ENCODE measurements around the gene INPP4B. TPM values are rescaled to one million over a fixed set of nuclear protein-coding genes. Genes with fewer than 3 reads are reported as not detected.
"Not testable (repeated sequence)": the region's sequence is repeated elsewhere in the genome, so short reads cannot be mapped to it uniquely, and the experiment has no call there.

The INPP4B gene
- total RNA-seq, 1 experiment from 2014 or later: 28.3 TPM

GRCh38 chr4:142539796-142540482, 306.2 kb downstream of the INPP4B start:
- in situ Hi-C loops (cut with HindIII; ENCODE audit: low pct_unique_long_range_greater_than_20kb, low sequenced_read_pairs): no loop called here
- no peak for DNase-seq (ENCODE audit: low read depth)

- no peak for DNase-seq (ENCODE audit: low read depth)
- in situ Hi-C loops (cut with HindIII; ENCODE audit: low pct_unique_long_range_greater_than_20kb, low sequenced_read_pairs): no loop called here
Measured at GRCh38 chr4:142535009-142535408, 311.1 kb downstream of the INPP4B start.

- in situ Hi-C loops (cut with HindIII; ENCODE audit: low pct_unique_long_range_greater_than_20kb, low sequenced_read_pairs): no loop called here
- DNase-seq (ENCODE audit: low read depth): no peak
Measured at GRCh38 chr4:142532054-142532453, 314.0 kb downstream of the INPP4B start.

GRCh38 chr4:142530728-142531127, 315.4 kb downstream of the INPP4B start:
- in situ Hi-C loops (cut with HindIII; ENCODE audit: low pct_unique_long_range_greater_than_20kb, low sequenced_read_pairs): no loop called here
- DNase-seq (ENCODE audit: low read depth): no peak

- in situ Hi-C loops (cut with HindIII; ENCODE audit: low pct_unique_long_range_greater_than_20kb, low sequenced_read_pairs): no loop called here
- no peak for DNase-seq (ENCODE audit: low read depth)
Measured at GRCh38 chr4:142528433-142528832, 317.7 kb downstream of the INPP4B start.

- DNase-seq (ENCODE audit: low read depth): no peak
- in situ Hi-C loops (cut with HindIII; ENCODE audit: low pct_unique_long_range_greater_than_20kb, low sequenced_read_pairs): no loop called here
Measured at GRCh38 chr4:142523111-142523510, 323.0 kb downstream of the INPP4B start.

GRCh38 chr4:142519342-142519741, 326.8 kb downstream of the INPP4B start:
- in situ Hi-C loops (cut with HindIII; ENCODE audit: low pct_unique_long_range_greater_than_20kb, low sequenced_read_pairs): no loop called here
- no peak for DNase-seq (ENCODE audit: low read depth)

GRCh38 chr4:142516686-142517526, 329.2 kb downstream of the INPP4B start:
- in situ Hi-C loops (cut with HindIII; ENCODE audit: low pct_unique_long_range_greater_than_20kb, low sequenced_read_pairs): no loop called here
- peak; percentile 76 for DNase-seq (ENCODE audit: low read depth)

GRCh38 chr4:142512161-142512560, 333.9 kb downstream of the INPP4B start:
- no peak for DNase-seq (ENCODE audit: low read depth)
- in situ Hi-C loops (cut with HindIII; ENCODE audit: low pct_unique_long_range_greater_than_20kb, low sequenced_read_pairs): no loop called here

GRCh38 chr4:142509881-142510280, 336.2 kb downstream of the INPP4B start:
- in situ Hi-C loops (cut with HindIII; ENCODE audit: low pct_unique_long_range_greater_than_20kb, low sequenced_read_pairs): no loop called here

GRCh38 chr4:142509381-142509780, 336.7 kb downstream of the INPP4B start:
- in situ Hi-C loops (cut with HindIII; ENCODE audit: low pct_unique_long_range_greater_than_20kb, low sequenced_read_pairs); DNase-seq (ENCODE audit: low read depth): not testable (repeated sequence)

More at GRCh38 chr4:142509881-142510280, 336.2 kb downstream of the INPP4B start:
- DNase-seq (ENCODE audit: low read depth): no peak

- in situ Hi-C loops (cut with HindIII; ENCODE audit: low pct_unique_long_range_greater_than_20kb, low sequenced_read_pairs): no loop called here
- no peak for DNase-seq (ENCODE audit: low read depth)
Measured at GRCh38 chr4:142500966-142501365, 345.1 kb downstream of the INPP4B start.

- in situ Hi-C loops (cut with HindIII; ENCODE audit: low pct_unique_long_range_greater_than_20kb, low sequenced_read_pairs): no loop called here
- no peak for DNase-seq (ENCODE audit: low read depth)
Measured at GRCh38 chr4:142497606-142498005, 348.5 kb downstream of the INPP4B start.

GRCh38 chr4:142493255-142494110, 352.6 kb downstream of the INPP4B start:
- in situ Hi-C loops (cut with HindIII; ENCODE audit: low pct_unique_long_range_greater_than_20kb, low sequenced_read_pairs): no loop called here

GRCh38 chr4:142485452-142485851, 360.6 kb downstream of the INPP4B start:
- in situ Hi-C loops (cut with HindIII; ENCODE audit: low pct_unique_long_range_greater_than_20kb, low sequenced_read_pairs): no loop called here
- DNase-seq (ENCODE audit: low read depth): no peak

More at GRCh38 chr4:142493255-142494110, 352.6 kb downstream of the INPP4B start:
- DNase-seq (ENCODE audit: low read depth): no peak

- DNase-seq (ENCODE audit: low read depth): no peak
- in situ Hi-C loops (cut with HindIII; ENCODE audit: low pct_unique_long_range_greater_than_20kb, low sequenced_read_pairs): no loop called here
Measured at GRCh38 chr4:142480244-142480643, 365.9 kb downstream of the INPP4B start.

GRCh38 chr4:142475663-142476062, 370.4 kb downstream of the INPP4B start:
- in situ Hi-C loops (cut with HindIII; ENCODE audit: low pct_unique_long_range_greater_than_20kb, low sequenced_read_pairs): no loop called here

GRCh38 chr4:142474398-142475087, 371.6 kb downstream of the INPP4B start:
- peak; percentile 43 for DNase-seq (ENCODE audit: low read depth)
- in situ Hi-C loops (cut with HindIII; ENCODE audit: low pct_unique_long_range_greater_than_20kb, low sequenced_read_pairs): no loop called here

More at GRCh38 chr4:142475663-142476062, 370.4 kb downstream of the INPP4B start:
- no peak for DNase-seq (ENCODE audit: low read depth)

Measured in Caki2 (cell line).